WERI-Rb-1 (cell line): ENCODE data around the gene VKORC1L1.

Experiments
- DNase-seq: peaks from one replicate; pipeline ENCODE4 v3.0.0-alpha.2; 2020
- H3K27ac ChIP-seq: fragments of 250-450 bp; sonication (Bioruptor Pico); 2 replicates; pipeline ENCODE4 v1.5.1; 2020; ENCODE audit warnings: mild to moderate bottlenecking, moderate library complexity
- H3K27me3 ChIP-seq: fragments of 250-450 bp; sonication (Bioruptor Pico); 2 replicates; pipeline ENCODE4 v1.5.1; 2021; ENCODE audit warnings: mild to moderate bottlenecking, low read depth, moderate library complexity; ENCODE audit not compliant: insufficient read depth, severe bottlenecking
- H3K36me3 ChIP-seq: fragments of 250-450 bp; sonication (Bioruptor Pico); 2 replicates; pipeline ENCODE4 v1.5.1; 2020; ENCODE audit warnings: mild to moderate bottlenecking, moderate library complexity
- H3K4me3 ChIP-seq: 2 replicates; pipeline ENCODE4 v1.5.1; 2011; ENCODE audit warnings: low read depth, mild to moderate bottlenecking, control low read depth, low read length
- H3K9me3 ChIP-seq: fragments of 250-450 bp; sonication (Bioruptor Pico); 2 replicates; pipeline ENCODE4 v1.5.1; 2021; ENCODE audit warnings: mild to moderate bottlenecking, moderate library complexity; ENCODE audit not compliant: severe bottlenecking
- TF ChIP-seq, protein P1 (sequence below): IDR thresholded peaks from 2 replicates; pipeline ENCODE4 v1.5.1; 2011; ENCODE audit warnings: low read depth, mild to moderate bottlenecking, control low read depth, inconsistent platforms, low read length

The VKORC1L1 gene

DNA sequence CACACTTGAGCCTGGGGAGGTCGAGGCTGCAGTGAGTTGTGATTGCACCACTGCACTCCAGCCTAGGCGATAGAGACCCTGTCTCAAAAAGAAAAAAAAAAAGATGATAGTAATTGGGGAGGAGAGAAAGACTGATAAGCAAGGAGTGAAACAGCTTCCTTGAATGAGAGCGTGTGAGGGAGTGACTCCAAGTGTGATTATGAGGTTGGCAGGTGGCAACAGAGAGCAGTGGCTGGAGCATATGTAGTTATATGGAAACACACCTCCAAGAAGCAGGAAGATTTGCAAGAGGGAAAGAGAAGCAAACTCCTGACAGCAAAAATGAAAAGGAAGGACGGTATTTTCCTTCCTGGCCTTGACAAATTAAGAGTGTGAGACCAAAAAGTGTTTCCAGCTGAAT is 50.4 kb downstream of the VKORC1L1 start:
- Histone ChIP-seq H3K27ac (no peak overlapping the region), H3K36me3 (peaks cover 2% of the 10 kb centered on the region; the same call in 1 of the 2 replicates), H3K4me3 (no peak overlapping the region), H3K9me3 (no peaks in the 10 kb centered on the region), H3K27me3 (no peaks in the 10 kb centered on the region)
- TF ChIP-seq, protein P1, sequence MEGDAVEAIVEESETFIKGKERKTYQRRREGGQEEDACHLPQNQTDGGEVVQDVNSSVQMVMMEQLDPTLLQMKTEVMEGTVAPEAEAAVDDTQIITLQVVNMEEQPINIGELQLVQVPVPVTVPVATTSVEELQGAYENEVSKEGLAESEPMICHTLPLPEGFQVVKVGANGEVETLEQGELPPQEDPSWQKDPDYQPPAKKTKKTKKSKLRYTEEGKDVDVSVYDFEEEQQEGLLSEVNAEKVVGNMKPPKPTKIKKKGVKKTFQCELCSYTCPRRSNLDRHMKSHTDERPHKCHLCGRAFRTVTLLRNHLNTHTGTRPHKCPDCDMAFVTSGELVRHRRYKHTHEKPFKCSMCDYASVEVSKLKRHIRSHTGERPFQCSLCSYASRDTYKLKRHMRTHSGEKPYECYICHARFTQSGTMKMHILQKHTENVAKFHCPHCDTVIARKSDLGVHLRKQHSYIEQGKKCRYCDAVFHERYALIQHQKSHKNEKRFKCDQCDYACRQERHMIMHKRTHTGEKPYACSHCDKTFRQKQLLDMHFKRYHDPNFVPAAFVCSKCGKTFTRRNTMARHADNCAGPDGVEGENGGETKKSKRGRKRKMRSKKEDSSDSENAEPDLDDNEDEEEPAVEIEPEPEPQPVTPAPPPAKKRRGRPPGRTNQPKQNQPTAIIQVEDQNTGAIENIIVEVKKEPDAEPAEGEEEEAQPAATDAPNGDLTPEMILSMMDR, result no peak
- no peak for DNase-seq

DNA sequence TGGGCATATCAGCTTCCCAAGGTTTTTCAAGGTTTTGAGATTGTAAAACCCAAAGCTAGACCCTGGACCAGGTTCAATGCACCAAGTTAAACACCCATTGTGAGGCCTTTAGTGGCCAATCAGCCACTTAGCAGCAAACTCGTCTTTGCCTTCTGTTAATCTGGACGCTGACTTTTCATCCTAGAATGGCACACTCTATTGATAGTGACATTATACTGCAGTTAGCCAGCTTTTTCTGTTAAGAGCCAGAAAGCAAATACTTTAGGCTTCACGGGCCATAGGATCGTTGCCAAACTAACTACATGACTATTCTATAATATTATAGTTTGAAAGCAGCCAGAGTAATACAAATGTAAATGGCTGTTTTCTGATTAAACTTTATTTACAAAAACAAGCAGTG is 51.3 kb downstream of the VKORC1L1 start:
- Histone ChIP-seq H3K9me3 (no peaks in the 10 kb centered on the region), H3K27ac (no peak overlapping the region), H3K4me3 (no peak overlapping the region), H3K36me3 (peaks cover 2% of the 10 kb centered on the region; the same call in 1 of the 2 replicates), H3K27me3 (no peaks in the 10 kb centered on the region)
- DNase-seq, result no peak
- TF ChIP-seq, protein P1, result no peak

DNA sequence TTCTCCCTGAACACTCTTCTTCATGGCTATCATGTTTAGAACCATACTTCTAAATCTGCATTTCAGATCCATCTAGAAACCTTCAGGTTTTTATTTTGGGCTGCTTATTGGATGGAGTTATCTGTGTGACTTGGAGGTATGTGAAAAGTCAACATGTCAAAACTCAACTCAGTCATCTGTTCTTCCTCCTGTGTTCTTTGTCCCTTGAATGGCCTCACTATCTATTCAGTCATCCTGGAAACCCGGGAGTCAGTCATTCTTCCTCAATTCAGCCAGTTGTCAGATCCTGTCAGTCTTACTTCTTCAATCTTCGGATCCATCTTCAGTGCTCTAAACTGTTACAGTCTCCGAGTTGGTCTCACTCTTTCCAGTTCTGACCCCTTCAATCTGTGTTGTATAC is 52.2 kb downstream of the VKORC1L1 start:
- no peak for DNase-seq
- TF ChIP-seq, protein P1, result no peak
- Histone ChIP-seq H3K36me3 (peaks cover 2% of the 10 kb centered on the region; the same call in 1 of the 2 replicates), H3K9me3 (no peaks in the 10 kb centered on the region), H3K27me3 (no peaks in the 10 kb centered on the region), H3K4me3 (no peak overlapping the region), H3K27ac (no peak overlapping the region)

DNA sequence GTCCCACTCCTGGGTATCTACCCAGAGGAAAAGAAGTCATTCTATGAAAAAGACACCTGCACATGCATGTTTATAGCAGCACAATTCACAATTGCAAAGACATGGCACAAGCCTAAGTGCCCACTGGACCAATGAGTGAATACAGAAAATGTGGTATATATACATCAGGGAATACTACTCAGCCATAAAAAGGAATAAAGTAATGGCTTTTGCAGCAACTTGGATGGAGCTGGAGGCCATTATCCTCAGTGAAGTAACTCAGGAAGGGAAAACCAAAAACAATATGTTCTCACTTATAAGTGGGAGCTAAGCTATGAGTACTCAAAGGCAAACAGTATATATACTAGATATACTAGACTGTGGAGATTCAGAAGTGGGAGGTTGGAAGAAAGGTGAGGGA is 53.7 kb downstream of the VKORC1L1 start:
- Histone ChIP-seq H3K9me3 (no peaks in the 10 kb centered on the region), H3K36me3 (peaks cover 2% of the 10 kb centered on the region; the same call in 1 of the 2 replicates), H3K27me3 (no peaks in the 10 kb centered on the region), H3K4me3 (no peak overlapping the region), H3K27ac (no peak overlapping the region)
- TF ChIP-seq, protein P1, result no peak
- no peak for DNase-seq

DNA sequence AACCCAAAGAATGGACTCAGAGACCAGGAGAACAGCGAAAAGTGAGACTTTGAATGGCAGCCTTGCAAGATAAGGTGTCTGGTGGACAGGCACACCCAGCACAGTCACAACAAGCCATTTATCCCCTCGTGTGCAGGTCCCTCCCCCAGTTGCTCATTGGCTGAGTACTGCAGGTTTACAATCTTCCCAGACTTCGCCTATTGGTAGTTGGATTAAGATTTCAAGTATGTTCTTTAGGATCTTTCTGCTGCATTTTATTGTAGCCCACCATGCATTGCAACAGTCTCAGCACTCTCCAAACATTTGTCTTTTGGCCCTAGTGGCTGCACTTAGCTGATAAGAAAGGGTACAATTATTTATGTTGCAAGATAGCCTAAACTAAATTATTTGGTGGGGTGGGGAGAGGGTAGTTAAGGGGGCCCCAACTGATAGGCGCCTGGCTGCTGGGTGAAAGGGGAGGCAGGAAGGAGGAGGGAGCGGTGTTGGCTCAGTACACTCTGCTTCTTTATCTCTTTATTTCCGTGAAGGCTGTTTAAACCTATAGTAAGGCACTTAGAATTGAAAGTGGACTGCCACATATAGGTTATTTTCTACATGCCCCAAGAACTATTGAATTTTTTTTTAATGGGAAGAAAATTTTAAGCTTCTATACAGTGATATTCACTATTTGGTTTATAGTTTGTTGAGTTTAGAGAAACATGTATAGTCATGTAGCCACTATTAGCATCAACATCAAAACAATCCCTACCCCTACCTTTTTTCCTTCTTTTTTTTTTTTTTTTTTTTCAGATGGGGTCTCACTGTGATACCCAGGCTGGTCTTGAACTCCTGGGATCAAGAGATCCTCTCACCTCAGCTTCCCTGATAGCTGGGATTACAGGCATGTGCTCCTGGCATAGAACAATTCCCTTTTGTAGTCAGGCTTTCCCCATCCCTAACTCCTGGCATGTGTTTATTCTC is 54.9 kb downstream of the VKORC1L1 start:
- no peak overlapping the region for H3K27ac ChIP-seq
- no peaks in the 10 kb centered on the region for H3K9me3 ChIP-seq
- DNase-seq, result no peak
- H3K36me3 ChIP-seq, result peaks cover 2% of the 10 kb centered on the region; the same call in 1 of the 2 replicates
- H3K4me3 ChIP-seq, result no peak overlapping the region
- TF ChIP-seq, protein P1, result no peak
- no peaks in the 10 kb centered on the region for H3K27me3 ChIP-seq
